GM12873 (cell line): ENCODE data around the gene CDKN1C.

Source experiments
- CTCF ChIP-seq: IDR thresholded peaks from 2 replicates; pipeline ENCODE4 v1.5.1; 2012; ENCODE audit warnings: low read depth, mild to moderate bottlenecking, moderate library complexity, low read length, control low read depth; ENCODE audit not compliant: insufficient read depth; ENCODE audit errors: missing control alignments

The CDKN1C gene

GRCh38 chr11:2867722-2868505 lies 17.7 kb downstream of the CDKN1C start:
- TF ChIP-seq CTCF: no peak

GRCh38 chr11:2867142-2867541 lies 18.4 kb downstream of the CDKN1C start:
- TF ChIP-seq CTCF: no peak

GRCh38 chr11:2865922-2866577 lies 19.5 kb downstream of the CDKN1C start:
- no peak for TF ChIP-seq CTCF

DNA sequence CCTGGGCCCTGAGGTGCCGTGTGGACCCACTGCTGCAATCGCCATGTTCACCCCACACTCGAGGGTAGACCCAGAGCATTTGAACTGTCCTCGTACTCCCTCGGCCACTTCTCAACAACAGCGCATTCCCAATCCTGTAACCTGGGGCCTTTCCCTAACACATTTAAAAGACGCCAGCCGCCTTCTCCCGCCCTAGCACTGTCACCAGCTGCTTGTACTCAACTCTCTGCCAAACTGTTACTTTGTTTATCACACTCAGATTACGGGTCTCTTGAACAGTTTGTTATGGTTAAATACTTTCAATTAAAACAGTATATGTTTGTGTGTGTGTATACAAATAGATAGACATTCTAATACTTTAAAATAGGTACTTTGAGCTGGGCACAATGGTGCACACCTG lies 20.7 kb downstream of the CDKN1C start:
- TF ChIP-seq CTCF: no peak

- no peak for TF ChIP-seq CTCF
These were observed 22.3 kb downstream of the CDKN1C start for GRCh38 chr11:2863276-2863618.

DNA sequence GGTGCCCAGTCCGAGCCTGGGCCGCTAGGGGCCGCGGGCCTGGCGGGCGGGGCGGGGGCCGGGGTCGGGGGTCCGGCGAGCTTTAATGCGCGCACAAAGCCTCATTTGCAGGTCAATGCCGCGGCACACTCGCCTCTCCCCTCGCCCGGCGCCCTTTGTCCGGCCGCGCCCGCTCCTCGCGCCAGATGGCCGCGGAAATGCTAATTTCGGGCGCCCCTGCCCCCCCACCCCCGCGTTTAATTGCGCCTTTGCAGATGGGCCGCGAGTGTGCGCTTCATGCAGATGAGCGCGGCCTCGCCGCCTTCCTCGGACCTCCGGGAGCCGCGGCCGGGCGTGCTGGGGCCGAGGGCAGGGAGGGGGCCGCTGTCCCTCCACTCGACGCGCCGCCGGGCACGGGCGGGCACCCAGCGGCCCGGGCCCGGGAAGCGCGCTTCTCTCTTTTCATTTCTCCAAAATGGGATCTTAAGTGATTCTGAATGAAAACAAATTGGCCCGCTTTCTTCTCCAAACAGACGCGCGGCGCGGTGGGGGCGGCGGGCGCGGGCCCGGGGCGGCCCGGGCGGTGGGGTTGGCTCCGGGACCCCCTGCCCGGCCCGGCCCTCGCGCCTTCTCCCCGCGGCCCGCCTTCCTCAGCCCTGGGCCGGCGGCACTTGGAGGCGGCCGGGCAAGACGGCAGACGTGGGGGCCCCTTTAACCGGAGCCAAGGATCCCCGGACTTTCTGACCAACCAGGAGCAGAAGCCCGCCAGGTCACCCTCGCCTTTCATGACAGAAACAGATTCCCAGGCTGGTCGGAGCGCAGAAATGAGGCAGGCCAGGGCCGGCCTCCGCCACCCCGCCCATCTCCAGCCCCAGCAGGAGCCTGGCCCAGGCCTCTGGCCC lies 22.9 kb downstream of the CDKN1C start:
- no peak for TF ChIP-seq CTCF

DNA sequence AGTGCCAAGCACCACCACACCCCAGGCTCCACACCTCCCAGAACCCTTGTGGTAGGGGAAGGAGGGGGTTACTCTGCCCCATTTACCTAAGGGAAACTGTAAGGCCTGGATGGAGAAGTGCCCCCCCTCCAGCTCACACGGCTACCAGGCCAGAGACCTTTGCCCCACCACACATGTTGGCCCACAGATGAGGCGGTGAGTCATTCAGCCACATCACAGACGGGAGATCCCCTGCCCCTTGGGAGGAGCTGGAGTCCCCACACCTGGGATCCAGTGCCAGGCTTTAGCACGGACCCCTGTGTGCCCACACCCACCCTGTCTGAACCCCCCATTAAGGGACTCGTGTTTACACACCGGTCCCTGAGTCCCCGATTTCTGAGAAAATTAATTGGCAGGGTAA lies 24.9 kb downstream of the CDKN1C start:
- TF ChIP-seq CTCF: no peak
